SK-N-SH treated with all-trans-retinoic acid at 6 μM for 48 hours (cell line): Measurements from ENCODE around the gene PRPF40B.

Experiments used
- ARNTL ChIP-seq: fragments of 450-650 bp; formaldehyde crosslinking; IDR thresholded peaks from 2 replicates; pipeline ENCODE4 v1.5.0; 2020; ENCODE audit warnings: low read depth, mild to moderate bottlenecking, moderate library complexity, borderline replicate concordance
- CSDC2 ChIP-seq: fragments of 250-450 bp; sonication (Bioruptor Pico); IDR thresholded peaks from 2 replicates; pipeline ENCODE4 v1.5.0; 2020; ENCODE audit warnings: mild to moderate bottlenecking, moderate library complexity
- OSR1 ChIP-seq: fragments of 250-450 bp; sonication (Bioruptor Pico); IDR thresholded peaks from 2 replicates; pipeline ENCODE4 v1.8.0; 2022; ENCODE audit warnings: moderate library complexity, mild to moderate bottlenecking, inconsistent platforms
- RARB ChIP-seq: fragments of 250-450 bp; sonication (Bioruptor Pico); IDR thresholded peaks from 2 replicates; pipeline ENCODE4 v1.8.0; 2021; ENCODE audit warnings: mild to moderate bottlenecking, moderate library complexity
- TCF4 ChIP-seq: fragments of 250-450 bp; sonication (Bioruptor Pico); IDR thresholded peaks from 2 replicates; pipeline ENCODE4 v1.8.0; 2021; ENCODE audit warnings: mild to moderate bottlenecking, moderate library complexity, borderline replicate concordance
- ZFP3 ChIP-seq: fragments of 250-450 bp; sonication (Bioruptor Pico); IDR thresholded peaks from 2 replicates; pipeline ENCODE4 v1.5.0; 2020; ENCODE audit warnings: mild to moderate bottlenecking, moderate library complexity
- ZFP30 ChIP-seq: fragments of 450-650 bp; formaldehyde crosslinking; IDR thresholded peaks from 2 replicates; pipeline ENCODE4 v1.5.0; 2022; ENCODE audit warnings: mild to moderate bottlenecking, moderate library complexity
- ZNF565 ChIP-seq: fragments of 450-650 bp; formaldehyde crosslinking; conservative IDR thresholded peaks from 2 replicates; pipeline ENCODE4 v1.5.0; 2020; ENCODE audit warnings: low read depth, mild to moderate bottlenecking, moderate library complexity
- ZNF8 ChIP-seq: fragments of 450-650 bp; formaldehyde crosslinking; IDR thresholded peaks from 2 replicates; pipeline ENCODE4 v1.5.0; 2020; ENCODE audit warnings: mild to moderate bottlenecking, moderate library complexity

GRCh38 chr12:49633703-49634345 lies 10.5 kb downstream of the PRPF40B start:
- TF ChIP-seq CSDC2 (CRISPR knock-in tag) (no peak), ZFP3 (no peak), OSR1 (CRISPR knock-in tag) (no peak), RARB (CRISPR knock-in tag) (no peak), TCF4 (CRISPR knock-in tag) (no peak), ZNF565 (CRISPR knock-in tag) (no peak), ZFP30 (CRISPR knock-in tag) (no peak), ZNF8 (CRISPR knock-in tag) (no peak), ARNTL (no peak)
